Neural cell (in vitro differentiated cells): ENCODE measurements around the gene TP53I3. TPM values are rescaled to one million over a fixed set of nuclear protein-coding genes. Genes with fewer than 3 reads are reported as not detected.

Experiments
- H2AFZ ChIP-seq: fragments of 200-600, 300-800 bp; sonication (generic), shearing (Covaris generic); 2 replicates; pipeline ENCODE4 v1.6.0; 2014; ENCODE audit warnings: low read depth, mild to moderate bottlenecking, antibody characterized with exemption, low read length, moderate library complexity
- H3F3A ChIP-seq: fragments of 200-600 bp; shearing (Covaris generic); 2 replicates; pipeline ENCODE4 v1.6.1; 2016; ENCODE audit warnings: mild to moderate bottlenecking, moderate library complexity, mixed read lengths, antibody characterized with exemption, low read length; ENCODE audit not compliant: insufficient read depth, poor library complexity, severe bottlenecking
- H3K27ac ChIP-seq: fragments of 200-600, 300-800 bp; sonication (generic), shearing (Covaris generic); 2 replicates; pipeline ENCODE4 v1.5.1; 2014; ENCODE audit warnings: mild to moderate bottlenecking, low read length, moderate library complexity
- H3K27me3 ChIP-seq: fragments of 300-800, 200-600 bp; sonication (generic), shearing (Covaris generic); 2 replicates; pipeline ENCODE4 v1.6.0; 2014; ENCODE audit warnings: mild to moderate bottlenecking, low read depth, low read length, moderate library complexity; ENCODE audit not compliant: insufficient read depth
- H3K36me3 ChIP-seq: fragments of 300-800, 200-600 bp; sonication (generic), shearing (Covaris generic); 2 replicates; pipeline ENCODE4 v1.5.1; 2014; ENCODE audit warnings: mild to moderate bottlenecking, antibody characterized with exemption, low read length, moderate library complexity; ENCODE audit not compliant: insufficient read depth
- H3K4me2 ChIP-seq: fragments of 300-800, 200-600 bp; sonication (generic), shearing (Covaris generic); 2 replicates; pipeline ENCODE4 v1.6.0; 2014; ENCODE audit warnings: mild to moderate bottlenecking, low read length
- H3K4me3 ChIP-seq: fragments of 300-800, 200-600 bp; sonication (generic), shearing (Covaris generic); 2 replicates; pipeline ENCODE4 v1.5.1; 2014; ENCODE audit warnings: mild to moderate bottlenecking, low read length, moderate library complexity
- H3K79me2 ChIP-seq: fragments of 200-600 bp; shearing (Covaris generic); replicated peaks from 2 replicates; pipeline ENCODE4 v1.6.0; 2014; ENCODE audit warnings: mild to moderate bottlenecking, low read length, moderate library complexity; ENCODE audit not compliant: insufficient read depth
- H3K9ac ChIP-seq: fragments of 300-800, 200-600 bp; sonication (generic), shearing (Covaris generic); 2 replicates; pipeline ENCODE4 v1.6.1; 2016; ENCODE audit warnings: mild to moderate bottlenecking, low read length, mixed read lengths
- H3K9me2 ChIP-seq: fragments of 200-600 bp; shearing (Covaris generic); 2 replicates; pipeline ENCODE4 v1.6.1; 2016; ENCODE audit warnings: mild to moderate bottlenecking, low read length, mixed read lengths; ENCODE audit not compliant: insufficient read depth
- H3K9me3 ChIP-seq: fragments of 200-600, 300-800 bp; sonication (generic), shearing (Covaris generic); 2 replicates; pipeline ENCODE4 v1.6.1; 2016; ENCODE audit warnings: mild to moderate bottlenecking, mixed run types, low read length, moderate library complexity, mixed read lengths
- H4K20me1 ChIP-seq: fragments of 200-600 bp; shearing (Covaris generic); 2 replicates; pipeline ENCODE4 v1.6.1; 2016; ENCODE audit warnings: mild to moderate bottlenecking, mixed run types; ENCODE audit not compliant: insufficient read depth
- CTCF ChIP-seq: fragments of 450-650 bp; IDR thresholded peaks from 2 replicates; pipeline ENCODE4 v1.5.1; 2014; ENCODE audit warnings: antibody characterized with exemption, mild to moderate bottlenecking, moderate library complexity; ENCODE audit not compliant: poor library complexity, severe bottlenecking
- EP300 ChIP-seq: fragments of 450-650 bp; conservative IDR thresholded peaks from 2 replicates; pipeline ENCODE4 v1.6.1; 2014; ENCODE audit warnings: antibody characterized with exemption, mild to moderate bottlenecking, moderate library complexity; ENCODE audit not compliant: poor library complexity, severe bottlenecking
- EZH2 ChIP-seq: fragments of 200-600, 300-800 bp; shearing (Covaris generic), sonication (generic); IDR thresholded peaks from 2 replicates; pipeline ENCODE4 v1.6.1; 2014; ENCODE audit warnings: antibody characterized with exemption, low read length, borderline replicate concordance, mild to moderate bottlenecking; ENCODE audit not compliant: insufficient read depth, poor library complexity, severe bottlenecking
- MXI1 ChIP-seq: fragments of 450-650 bp; conservative IDR thresholded peaks from 2 replicates; pipeline ENCODE4 v1.6.1; 2014; ENCODE audit warnings: antibody characterized with exemption, mild to moderate bottlenecking; ENCODE audit not compliant: poor library complexity, severe bottlenecking
- POLR2AphosphoS5 ChIP-seq: IDR thresholded peaks from 2 replicates; pipeline ENCODE4 v1.6.1; 2012
- RAD21 ChIP-seq: fragments of 450-650 bp; conservative IDR thresholded peaks from 2 replicates; pipeline ENCODE4 v1.6.1; 2014; ENCODE audit warnings: antibody characterized with exemption, mild to moderate bottlenecking, moderate library complexity
- REST ChIP-seq: IDR thresholded peaks from 2 replicates; pipeline ENCODE4 v1.6.1; 2012; ENCODE audit warnings: borderline replicate concordance
- SMC3 ChIP-seq: fragments of 450-650 bp; conservative IDR thresholded peaks from 2 replicates; pipeline ENCODE4 v1.6.1; 2014; ENCODE audit warnings: antibody characterized with exemption, mild to moderate bottlenecking, moderate library complexity; ENCODE audit not compliant: poor library complexity
- TAF1 ChIP-seq: IDR thresholded peaks from 2 replicates; pipeline ENCODE4 v1.6.1; 2012; ENCODE audit warnings: low read depth
- polyA plus RNA-seq: library from polyadenylated mRNA; depleted of rRNA; stranded (reverse); fragments of >200 nt; gene quantifications from 2 replicates; pipeline ENCODE4 v1.2.3, GENCODE V29; 2014

The TP53I3 gene
- polyA plus RNA-seq, 1 donor from 2014 or later, result 1.8 TPM

- no peaks in the 10 kb centered on the region for H4K20me1 ChIP-seq
- no peak overlapping the region for H2AFZ ChIP-seq
- no peak overlapping the region for H3K9ac ChIP-seq
- no peaks in the 10 kb centered on the region for H3K27me3 ChIP-seq
- no peaks in the 10 kb centered on the region for H3F3A ChIP-seq
- peaks cover 3% of the 10 kb centered on the region for H3K79me2 ChIP-seq
- no peak overlapping the region for H3K4me2 ChIP-seq
- TF ChIP-seq EP300, result no peak
- no peak for TF ChIP-seq MXI1
- TF ChIP-seq CTCF, result no peak
- TF ChIP-seq RAD21, result no peak
- TF ChIP-seq TAF1, result no peak
- TF ChIP-seq SMC3, result no peak
- no peak for TF ChIP-seq REST
- no peak for TF ChIP-seq POLR2AphosphoS5
- TF ChIP-seq EZH2, result no peak
- no peak overlapping the region for H3K27ac ChIP-seq
- H3K9me2 ChIP-seq, result no peaks in the 10 kb centered on the region
- no peak overlapping the region for H3K4me3 ChIP-seq
- H3K9me3 ChIP-seq, result no peaks in the 10 kb centered on the region
- no peaks in the 10 kb centered on the region for H3K36me3 ChIP-seq
Measured at GRCh38 chr2:24080701-24081100, 3.9 kb downstream of the TP53I3 start.

- Histone ChIP-seq H2AFZ (peak overlapping the region; percentile 89), H3K27me3 (no peaks in the 10 kb centered on the region), H3F3A (no peaks in the 10 kb centered on the region), H3K36me3 (no peaks in the 10 kb centered on the region), H3K79me2 (peaks cover 14% of the 10 kb centered on the region), H3K4me2 (peak overlapping the region; percentile 76), H4K20me1 (no peaks in the 10 kb centered on the region), H3K4me3 (peak overlapping the region; percentile 83), H3K9me3 (no peaks in the 10 kb centered on the region), H3K27ac (peak overlapping the region; percentile 81), H3K9me2 (no peaks in the 10 kb centered on the region), H3K9ac (peak overlapping the region; percentile 79)
- TF ChIP-seq EP300, result no peak
Measured at GRCh38 chr2:24077879-24078278, 6.8 kb downstream of the TP53I3 start.

GRCh38 chr2:24077535-24077877, 7.1 kb downstream of the TP53I3 start:
- Histone ChIP-seq H3K36me3 (no peaks in the 10 kb centered on the region), H3K27me3 (no peaks in the 10 kb centered on the region), H3K27ac (peak overlapping the region; percentile 81), H4K20me1 (no peaks in the 10 kb centered on the region), H3K9me2 (no peaks in the 10 kb centered on the region), H3K4me3 (peak overlapping the region; percentile 83), H3K79me2 (peaks cover 18% of the 10 kb centered on the region), H2AFZ (peak overlapping the region; percentile 89), H3K4me2 (peak overlapping the region; percentile 76), H3K9ac (peak overlapping the region; percentile 79), H3F3A (no peaks in the 10 kb centered on the region), H3K9me3 (no peaks in the 10 kb centered on the region)
- TF ChIP-seq SMC3 (no peak), EP300 (no peak), TAF1 (no peak), CTCF (no peak), MXI1 (no peak), RAD21 (no peak), REST (no peak), POLR2AphosphoS5 (no peak), EZH2 (no peak)
